HCT116 (cell line): Measurements from ENCODE around the gene ZNF862. TPM values are rescaled to one million over a fixed set of nuclear protein-coding genes. Genes with fewer than 3 reads are reported as not detected.

Experiments
- ATAC-seq: fragments of 200-7000 bp; cut with Tn5 transposase; 2 replicates; pipeline ENCODE4 v1.9.1; 2020; ENCODE audit warnings: mild to moderate bottlenecking, moderate library complexity
- BruUV-seq: library from RNA; stranded (reverse); fragments of 400-500 nt; replicated peaks from 2 replicates; lab custom pipeline; 2021; lab: Mats Ljungman, UMichigan
- CTCF ChIA-PET: fragments of 300-600 bp; sonication (Branson Sonifier 250); formaldehyde crosslinking; loops from one replicate; lab custom pipeline; 2021; ENCODE audit warnings: antibody characterized with exemption; lab: Charles Lee
- POLR2A ChIA-PET: fragments of 300-600, 350-600 bp; sonication (Branson Sonifier 250); formaldehyde crosslinking; loops from one replicate; lab custom pipeline; 2021; ENCODE audit warnings: antibody characterized with exemption; lab: Charles Lee
- RAD21 ChIA-PET, 2 experiments: fragments of 300-600 bp; sonication (Branson Sonifier 250); formaldehyde crosslinking; loops; one replicate each; lab custom pipeline; 2023; ENCODE audit warnings: low total read pairs in 2 of 2; ENCODE audit not compliant: uncharacterized antibody in 2 of 2, unreplicated experiment in 2 of 2, low non-redundant PET in 1 of 2; lab: Charles Lee
- DNase-seq: peaks from one replicate; pipeline ENCODE4 v3.0.0-alpha.2; 2010; ENCODE audit warnings: low read depth, low spot score
- H2AFZ ChIP-seq: fragments of 200-600 bp; shearing (Covaris generic), sonication (generic); 2 replicates; pipeline ENCODE4 v1.6.1; 2017; ENCODE audit warnings: low read depth, mixed run types, mixed read lengths, antibody characterized with exemption, low read length; ENCODE audit not compliant: poor library complexity, severe bottlenecking
- H3K27ac ChIP-seq: 2 replicates; pipeline ENCODE4 v1.5.1; 2012; ENCODE audit warnings: low read depth, low read length
- H3K27me3 ChIP-seq: fragments of 200-600 bp; sonication (generic); 2 replicates; pipeline ENCODE4 v1.6.1; 2016; ENCODE audit warnings: mixed run types, low read length, mixed read lengths; ENCODE audit not compliant: insufficient read depth
- H3K36me3 ChIP-seq, 2 experiments: fragments of 200-500 bp in 1 of 2; fragments of 200-600 bp in 1 of 2; sonication (Bioruptor generic) in 1 of 2; sonication (generic) in 1 of 2; 2 replicates each; pipeline versions ENCODE4 v1.5.1 to v1.6.1; 2014 to 2016; ENCODE audit warnings: low read length in 2 of 2, inconsistent platforms in 1 of 2, mixed read lengths in 1 of 2, mixed run types in 1 of 2; ENCODE audit not compliant: insufficient read depth in 2 of 2, control insufficient read depth in 1 of 2
- H3K4me1 ChIP-seq, 2 experiments: fragments of 200-600 bp in 1 of 2; sonication (generic) in 1 of 2; 2 replicates each; pipeline versions ENCODE4 v1.5.1 to v1.6.1; 2012 to 2017; ENCODE audit warnings: low read length in 2 of 2, inconsistent platforms in 1 of 2, mild to moderate bottlenecking in 1 of 2, mixed read lengths in 1 of 2, mixed run types in 1 of 2, moderate library complexity in 1 of 2; ENCODE audit not compliant: insufficient read depth in 2 of 2, control insufficient read depth in 1 of 2
- H3K4me2 ChIP-seq: fragments of 200-600 bp; sonication (generic); 2 replicates; pipeline ENCODE4 v1.6.1; 2017; ENCODE audit warnings: mixed run types, low read length, mixed read lengths
- H3K4me3 ChIP-seq, 2 experiments: fragments of 200-600 bp in 1 of 2; sonication (generic) in 1 of 2; replicated peaks in 1 of 2; 2 replicates each; pipeline ENCODE4 v1.5.1; 2011 to 2016; ENCODE audit warnings: low read length in 2 of 2, control low read depth in 1 of 2, low read depth in 1 of 2, mild to moderate bottlenecking in 1 of 2, mixed read lengths in 1 of 2, mixed run types in 1 of 2
- H3K79me2 ChIP-seq: fragments of 200-600 bp; sonication (generic); 2 replicates; pipeline ENCODE4 v1.6.1; 2017; ENCODE audit warnings: mild to moderate bottlenecking, mixed run types, low read length, moderate library complexity, mixed read lengths; ENCODE audit not compliant: insufficient read depth
- H3K9ac ChIP-seq: fragments of 200-600 bp; sonication (generic); 2 replicates; pipeline ENCODE4 v1.6.1; 2016; ENCODE audit warnings: low read length, mixed read lengths
- H3K9me2 ChIP-seq: fragments of 200-600 bp; sonication (generic), shearing (Covaris generic); 2 replicates; pipeline ENCODE4 v1.6.1; 2017; ENCODE audit warnings: mixed run types, mild to moderate bottlenecking, moderate library complexity; ENCODE audit not compliant: insufficient read depth
- H3K9me3 ChIP-seq, 2 experiments: fragments of 200-500 bp in 1 of 2; fragments of 200-600 bp in 1 of 2; sonication (Bioruptor generic) in 1 of 2; sonication (generic) in 1 of 2; 2 replicates each; pipeline ENCODE4 v1.6.1; 2014 to 2017; ENCODE audit warnings: low read length in 2 of 2, mixed read lengths in 2 of 2, inconsistent platforms in 1 of 2, low read depth in 1 of 2, mild to moderate bottlenecking in 1 of 2, mixed run types in 1 of 2, moderate library complexity in 1 of 2; ENCODE audit not compliant: control insufficient read depth in 1 of 2, insufficient read depth in 1 of 2
- H4K20me1 ChIP-seq: fragments of 200-600 bp; sonication (generic), shearing (Covaris generic); 2 replicates; pipeline ENCODE4 v1.6.1; 2017; ENCODE audit warnings: mixed run types, mild to moderate bottlenecking, moderate library complexity; ENCODE audit not compliant: insufficient read depth
- EGR1 ChIP-seq: IDR thresholded peaks from 2 replicates; pipeline ENCODE4 v1.6.1; 2012; ENCODE audit warnings: low read depth
- ELF1 ChIP-seq: IDR thresholded peaks from 2 replicates; pipeline ENCODE4 v1.6.1; 2012; ENCODE audit warnings: low read depth, borderline replicate concordance
- EZH2 ChIP-seq: fragments of 200-600 bp; sonication (generic); IDR thresholded peaks from 2 replicates; pipeline ENCODE4 v1.6.1; 2017; ENCODE audit warnings: antibody characterized with exemption, mixed run types
- FOSL1 ChIP-seq: IDR thresholded peaks from 2 replicates; pipeline ENCODE4 v1.6.1; 2012; ENCODE audit warnings: low read depth
- POLR2A ChIP-seq: IDR thresholded peaks from 2 replicates; pipeline ENCODE4 v1.7.0; 2011; ENCODE audit warnings: borderline replicate concordance; ENCODE audit not compliant: insufficient read depth, insufficient read length; ENCODE audit errors: extremely low read depth
- RAD21 ChIP-seq: IDR thresholded peaks from 2 replicates; pipeline ENCODE4 v1.6.1; 2012; ENCODE audit warnings: low read depth, mild to moderate bottlenecking
- REST ChIP-seq: IDR thresholded peaks from 2 replicates; pipeline ENCODE4 v1.6.1; 2012; ENCODE audit warnings: low read depth
- SIN3A ChIP-seq: IDR thresholded peaks from 2 replicates; pipeline ENCODE4 v1.6.1; 2012; ENCODE audit warnings: low read depth
- SP1 ChIP-seq: IDR thresholded peaks from 2 replicates; pipeline ENCODE4 v1.6.1; 2012; ENCODE audit warnings: low read depth
- TCF7L2 ChIP-seq: IDR thresholded peaks from 2 replicates; pipeline ENCODE4 v1.7.0; 2011; ENCODE audit warnings: borderline replicate concordance, inconsistent platforms; ENCODE audit not compliant: insufficient read depth, insufficient read length; ENCODE audit errors: extremely low read depth
- ZBTB33 ChIP-seq: IDR thresholded peaks from 2 replicates; pipeline ENCODE4 v1.6.1; 2011; ENCODE audit warnings: mild to moderate bottlenecking, low read length, moderate library complexity; ENCODE audit not compliant: insufficient replicate concordance; ENCODE audit errors: extremely low read depth
- ZNF274 ChIP-seq: fragments of 200-500 bp; sonication (Bioruptor generic); IDR thresholded peaks from 2 replicates; pipeline ENCODE4 v1.6.1; 2014; ENCODE audit warnings: mild to moderate bottlenecking, low read depth, low read length, inconsistent platforms
- intact Hi-C: fragments of 100-400 bp; cut with micrococcal nuclease; formaldehyde crosslinking; loops from 2 replicates; pipeline ENCODE4 v1.10.0; 2022
- total RNA-seq: library from RNA; stranded (reverse); gene quantifications from one replicate; pipeline ENCODE4 v1.2.1, GENCODE V29; 2021; ENCODE audit not compliant: unreplicated experiment
- TF ChIP-seq, protein P1 (sequence below): IDR thresholded peaks from 2 replicates; pipeline ENCODE4 v1.6.1; 2012

The ZNF862 gene
- total RNA-seq, 1 experiment from 2014 or later: 8.5 TPM

GRCh38 chr7:149869291-149869650 lies 31.1 kb downstream of the ZNF862 start:
- ATAC-seq: no peak
- POLR2A ChIA-PET: no interaction called here
- Histone ChIP-seq H3K4me1 (peaks cover 2 to 19% of the 10 kb centered on the region in 2 experiments; a peak in 3 of 4 replicates), H3K79me2 (no peaks in the 10 kb centered on the region), H3K9me2 (no peaks in the 10 kb centered on the region), H3K4me3 (no peak overlapping the region), H3K36me3 (no peaks in the 10 kb centered on the region), H3K27ac (no peak overlapping the region), H3K27me3 (no peaks in the 10 kb centered on the region), H3K9me3 (no peaks in the 10 kb centered on the region), H2AFZ (no peak overlapping the region), H3K4me2 (no peak overlapping the region), H4K20me1 (no peaks in the 10 kb centered on the region), H3K9ac (no peak overlapping the region)
- intact Hi-C loops: no loop called here
- no peak for TF ChIP-seq EZH2
- no peak for TF ChIP-seq ELF1
- no peak for DNase-seq
- RAD21 ChIA-PET: no interaction called here
- BruUV-seq: no TSS peak
- CTCF ChIA-PET: no interaction called here

GRCh38 chr7:149869867-149870266 lies 31.7 kb downstream of the ZNF862 start:
- intact Hi-C loops: no loop called here
- H3K9ac ChIP-seq: no peak overlapping the region
- peaks cover 8 to 25% of the 10 kb centered on the region in 2 experiments; a peak in 3 of 4 replicates for H3K4me1 ChIP-seq
- H3K4me2 ChIP-seq: no peak overlapping the region
- no peaks in the 10 kb centered on the region for H3K9me2 ChIP-seq
- RAD21 ChIA-PET: no interaction called here
- H2AFZ ChIP-seq: no peak overlapping the region
- no peak overlapping the region for H3K4me3 ChIP-seq
- no peaks in the 10 kb centered on the region for H3K9me3 ChIP-seq
- no peaks in the 10 kb centered on the region for H3K36me3 ChIP-seq
- H3K79me2 ChIP-seq: no peaks in the 10 kb centered on the region
- H3K27me3 ChIP-seq: no peaks in the 10 kb centered on the region
- no TSS peak for BruUV-seq
- POLR2A ChIA-PET: no interaction called here
- ATAC-seq (no peak), DNase-seq (no peak)
- H4K20me1 ChIP-seq: no peaks in the 10 kb centered on the region
- H3K27ac ChIP-seq: no peak overlapping the region
- CTCF ChIA-PET: no interaction called here
- no peak for TF ChIP-seq TCF7L2
- TF ChIP-seq ZBTB33: no peak
- TF ChIP-seq ZNF274: no peak
- TF ChIP-seq FOSL1: no peak
- no peak for TF ChIP-seq ELF1
- no peak for TF ChIP-seq SP1
- no peak for TF ChIP-seq SIN3A
- TF ChIP-seq POLR2A: no peak
- TF ChIP-seq, protein P1, sequence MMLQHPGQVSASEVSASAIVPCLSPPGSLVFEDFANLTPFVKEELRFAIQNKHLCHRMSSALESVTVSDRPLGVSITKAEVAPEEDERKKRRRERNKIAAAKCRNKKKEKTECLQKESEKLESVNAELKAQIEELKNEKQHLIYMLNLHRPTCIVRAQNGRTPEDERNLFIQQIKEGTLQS: no peak
- no peak for TF ChIP-seq EGR1
- TF ChIP-seq EZH2: no peak
- TF ChIP-seq RAD21: no peak
- no peak for TF ChIP-seq REST
